GM12878 (cell line): ENCODE data around the gene PLEKHN1. TPM values are rescaled to one million over a fixed set of nuclear protein-coding genes. Genes with fewer than 3 reads are reported as not detected.

Source experiments
- ATAC-seq: fragments of 200-7000 bp; cut with Tn5 transposase; 3 replicates; pipeline ENCODE4 v1.9.1; 2020; ENCODE audit warnings: mild to moderate bottlenecking, moderate library complexity
- BruUV-seq: library from RNA; stranded (reverse); fragments of 400-500 nt; replicated peaks from 2 replicates; lab custom pipeline; 2021; lab: Mats Ljungman, UMichigan
- CTCF ChIA-PET: fragments of 300-600 bp; sonication (Branson Sonifier 250); formaldehyde crosslinking; extraction: SDS; loops from one replicate; lab custom pipeline; 2021; ENCODE audit warnings: inconsistent platforms; lab: Yijun Ruan, JAX
- POLR2A ChIA-PET: fragments of 350-600 bp; formaldehyde crosslinking; extraction: SDS; loops from one replicate; lab custom pipeline; 2021; ENCODE audit warnings: inconsistent platforms; lab: Charles Lee
- RAD21 ChIA-PET: fragments of 300-600 bp; sonication (Branson Sonifier 250); formaldehyde crosslinking; loops from one replicate; lab custom pipeline; 2023; ENCODE audit warnings: antibody characterized with exemption; ENCODE audit not compliant: unreplicated experiment; lab: Charles Lee
- SMC1A ChIA-PET: fragments of 300-600 bp; sonication (Branson Sonifier 250); formaldehyde crosslinking; loops from one replicate; lab custom pipeline; 2023; ENCODE audit not compliant: unreplicated experiment, uncharacterized antibody; lab: Charles Lee
- DNase-seq: peaks from one replicate; pipeline ENCODE4 v3.0.0-alpha.2; 2011; ENCODE audit warnings: low read depth, low spot score
- FAIRE-seq: peaks from 3 replicates; lab custom pipeline; 2011; peaks lifted over from hg19 to GRCh38; lab: Jason Lieb, UNC
- H2AFZ ChIP-seq: 2 replicates; pipeline ENCODE4 v1.6.0; 2011; ENCODE audit warnings: low read depth, low read length, control low read depth; ENCODE audit not compliant: control insufficient read depth
- H3K27ac ChIP-seq: 2 replicates; pipeline ENCODE4 v1.5.1; 2011; ENCODE audit warnings: control low read depth; ENCODE audit not compliant: control insufficient read depth, insufficient read depth
- H3K27me3 ChIP-seq, 2 experiments: replicated peaks in 1 of 2; 2 replicates each; pipeline versions ENCODE4 v1.6.0 to v1.6.1; 2011; ENCODE audit warnings: low read length in 1 of 2; ENCODE audit not compliant: control insufficient read depth in 2 of 2, insufficient read depth in 2 of 2
- H3K36me3 ChIP-seq, 2 experiments: 2 replicates each; pipeline ENCODE4 v1.5.1; 2011; ENCODE audit warnings: low read length in 1 of 2; ENCODE audit not compliant: control insufficient read depth in 2 of 2, insufficient read depth in 2 of 2
- H3K4me1 ChIP-seq: 2 replicates; pipeline ENCODE4 v1.6.1; 2011; ENCODE audit warnings: mild to moderate bottlenecking, low read length, moderate library complexity, mixed read lengths; ENCODE audit not compliant: control insufficient read depth, insufficient read depth
- H3K4me2 ChIP-seq: 2 replicates; pipeline ENCODE4 v1.6.0; 2011; ENCODE audit warnings: control low read depth; ENCODE audit not compliant: control insufficient read depth, insufficient read depth
- H3K4me3 ChIP-seq: fragments of 200-600 bp; sonication (generic); 2 replicates; pipeline ENCODE4 v1.5.1; 2016
- H3K79me2 ChIP-seq: 2 replicates; pipeline ENCODE4 v1.6.0; 2011; ENCODE audit warnings: low read length; ENCODE audit not compliant: control insufficient read depth, insufficient read depth
- H3K9ac ChIP-seq: 2 replicates; pipeline ENCODE4 v1.8.0; 2011; ENCODE audit warnings: low read length, control low read depth, mixed read lengths; ENCODE audit not compliant: control insufficient read depth, insufficient read depth
- H3K9me3 ChIP-seq: replicated peaks from 3 replicates; pipeline ENCODE4 v1.5.1; 2011; ENCODE audit warnings: mild to moderate bottlenecking, low read length; ENCODE audit not compliant: control insufficient read depth, insufficient read depth
- H4K20me1 ChIP-seq: 2 replicates; pipeline ENCODE4 v1.6.0; 2011; ENCODE audit not compliant: control insufficient read depth, insufficient read depth
- ESRRA ChIP-seq: IDR thresholded peaks from 2 replicates; pipeline ENCODE4 v1.6.1; 2012; ENCODE audit warnings: mild to moderate bottlenecking, low read length, improper control_type of control experiment
- EZH2 ChIP-seq: IDR thresholded peaks from 2 replicates; pipeline ENCODE4 v1.6.1; 2012; ENCODE audit warnings: low read depth, mild to moderate bottlenecking, control low read depth, inconsistent platforms, low read length, borderline replicate concordance; ENCODE audit not compliant: control insufficient read depth
- IKZF2 ChIP-seq, 2 experiments: fragments of 450-650 bp; IDR thresholded peaks; 2 replicates each; pipeline ENCODE4 v1.6.1; 2017; ENCODE audit warnings: mild to moderate bottlenecking in 2 of 2, moderate library complexity in 2 of 2
- NFIC ChIP-seq: IDR thresholded peaks from 2 replicates; pipeline ENCODE4 v1.6.1; 2012; ENCODE audit warnings: low read depth, mild to moderate bottlenecking, inconsistent platforms, low read length, moderate library complexity
- WGBS: methylation state at CpG from one replicate; pipeline ENCODE4 v1.1.6; 2016; ENCODE audit warnings: low lambda C conversion rate; ENCODE audit not compliant: insufficient replicate concordance, insufficient coverage; ENCODE audit errors: missing lambda C conversion rate; 5-methylcytosine and 5-hydroxymethylcytosine counted together
- in situ Hi-C: fragments of 300-500 bp; cut with MboI; formaldehyde crosslinking; loops from 9 replicates; pipeline ENCODE4 v1.14.3; 2018; ENCODE audit warnings: mixed read lengths
- intact Hi-C: fragments of 100-400 bp; cut with micrococcal nuclease; formaldehyde crosslinking; loops from one replicate; pipeline ENCODE4 v1.14.2; 2022; ENCODE audit not compliant: unreplicated experiment
- polyA plus RNA-seq, 11 experiments: library from polyadenylated mRNA; depleted of rRNA in 4 of 11; unstranded in 6 of 11; stranded (reverse) in 5 of 11; fragments of >200 nt; fragmentation: Nextera tagmentation in 4 of 11; fragmentation: Illumina TruSeq in 1 of 11; extraction: Ambion mirVana in 4 of 11; extraction: Trizol in 1 of 11; gene quantifications; 1 replicate in 1 of 11; 2 replicates in 10 of 11; pipeline versions ENCODE4 v1.2.1 to v1.2.3, GENCODE V29; 2011 to 2016; ENCODE audit warnings: inconsistent platforms in 2 of 11, missing spikeins in 2 of 11, low read depth in 1 of 11
- total RNA-seq, 4 experiments: library from RNA; depleted of rRNA in 3 of 4; stranded (reverse); fragments of >200 nt in 3 of 4; fragmentation: Illumina TruSeq in 1 of 4; extraction: Trizol in 1 of 4; gene quantifications; 2 replicates each; pipeline versions ENCODE4 v1.2.1 to v1.2.3, GENCODE V29; 2013 to 2021
- TF ChIP-seq, protein P1 (sequence below): fragments of 450-650 bp; IDR thresholded peaks from 2 replicates; pipeline ENCODE4 v1.6.1; 2017; ENCODE audit warnings: borderline replicate concordance
- TF ChIP-seq, protein P2 (sequence below): fragments of 450-650 bp; IDR thresholded peaks from 2 replicates; pipeline ENCODE4 v1.6.1; 2014; ENCODE audit warnings: mild to moderate bottlenecking
- TF ChIP-seq, protein P3 (sequence below): IDR thresholded peaks from 2 replicates; pipeline ENCODE4 v1.6.1; 2012; ENCODE audit warnings: low read depth, low read length, improper control_type of control experiment

PLEKHN1 gene
- total and polyA plus RNA-seq, 10 of the 15 experiments (the other 5 are each of a cell fraction or from before 2014, with no cell fraction given): 0.04 to 0.26 (median 0.18) TPM; not detected in 6

DNA sequence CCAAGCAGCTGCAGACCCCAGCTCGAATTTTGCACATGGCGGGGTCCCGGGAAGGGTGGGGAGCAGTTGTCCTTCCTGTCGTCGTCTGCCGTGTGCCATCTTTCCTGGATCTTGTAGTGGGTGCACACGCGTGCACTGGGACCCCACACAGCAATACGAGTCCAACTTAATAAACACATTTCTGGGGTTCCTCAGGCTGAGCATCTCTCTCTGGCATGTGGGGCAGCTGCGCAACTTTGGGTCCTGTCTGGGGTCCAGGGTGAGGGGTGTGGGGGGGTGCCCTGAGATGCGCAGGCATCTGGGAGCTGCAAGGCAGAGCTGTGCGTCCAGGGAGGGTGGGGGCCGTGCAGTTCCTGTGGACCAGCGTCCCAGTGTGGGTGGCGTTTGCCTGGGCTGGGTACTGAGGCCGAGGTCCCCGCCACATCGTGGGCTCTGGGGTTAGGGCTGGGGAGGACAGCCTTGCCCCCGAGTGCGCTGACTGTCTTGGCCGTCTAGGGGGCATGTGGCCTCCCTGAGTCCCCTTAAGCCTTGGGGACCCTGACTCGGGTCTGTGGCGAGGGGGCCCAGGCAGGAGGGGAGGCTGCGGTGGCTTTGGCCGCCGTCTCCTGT lies 652 bp upstream of the PLEKHN1 start:
- ChIA-PET CTCF (no interaction called here), RAD21 (interaction anchor here (0.6 kb wide), 1 partner anchor 61 kb away, joined by 3 read pairs; no protein-coding TSS in a partner anchor), SMC1A (no interaction called here), POLR2A (no interaction called here)
- peaks cover 15% of the 10 kb centered on the region for H3K4me1 ChIP-seq
- FAIRE-seq (no peak), DNase-seq (no peak), ATAC-seq (no peak)
- no peak overlapping the region for H3K4me3 ChIP-seq
- no peak overlapping the region for H2AFZ ChIP-seq
- intact Hi-C loops: no loop called here
- H3K9ac ChIP-seq: no peak overlapping the region
- BruUV-seq: no TSS peak
- H3K4me2 ChIP-seq: no peak overlapping the region; the same call in 1 of the 2 replicates
- no peak overlapping the region for H3K27ac ChIP-seq
- H3K36me3 ChIP-seq: no peaks in the 10 kb centered on the region; a peak in 1 of 4 replicates
- in situ Hi-C loops: no loop called here
- H3K9me3 ChIP-seq: no peaks in the 10 kb centered on the region
- no peaks in the 10 kb centered on the region for H4K20me1 ChIP-seq
- 66% methylated on average over 26 of the region's 26 CpGs for WGBS
- no peaks in the 10 kb centered on the region for H3K27me3 ChIP-seq
- no peaks in the 10 kb centered on the region; the same call in 1 of the 2 replicates for H3K79me2 ChIP-seq
- TF ChIP-seq, protein P1, sequence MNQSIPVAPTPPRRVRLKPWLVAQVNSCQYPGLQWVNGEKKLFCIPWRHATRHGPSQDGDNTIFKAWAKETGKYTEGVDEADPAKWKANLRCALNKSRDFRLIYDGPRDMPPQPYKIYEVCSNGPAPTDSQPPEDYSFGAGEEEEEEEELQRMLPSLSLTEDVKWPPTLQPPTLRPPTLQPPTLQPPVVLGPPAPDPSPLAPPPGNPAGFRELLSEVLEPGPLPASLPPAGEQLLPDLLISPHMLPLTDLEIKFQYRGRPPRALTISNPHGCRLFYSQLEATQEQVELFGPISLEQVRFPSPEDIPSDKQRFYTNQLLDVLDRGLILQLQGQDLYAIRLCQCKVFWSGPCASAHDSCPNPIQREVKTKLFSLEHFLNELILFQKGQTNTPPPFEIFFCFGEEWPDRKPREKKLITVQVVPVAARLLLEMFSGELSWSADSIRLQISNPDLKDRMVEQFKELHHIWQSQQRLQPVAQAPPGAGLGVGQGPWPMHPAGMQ: no peak
- TF ChIP-seq NFIC (no peak), IKZF2 (IDR thresholded peaks at IDR 0.05) (no peak), EZH2 (no peak), ESRRA (no peak)
- TF ChIP-seq, protein P2, sequence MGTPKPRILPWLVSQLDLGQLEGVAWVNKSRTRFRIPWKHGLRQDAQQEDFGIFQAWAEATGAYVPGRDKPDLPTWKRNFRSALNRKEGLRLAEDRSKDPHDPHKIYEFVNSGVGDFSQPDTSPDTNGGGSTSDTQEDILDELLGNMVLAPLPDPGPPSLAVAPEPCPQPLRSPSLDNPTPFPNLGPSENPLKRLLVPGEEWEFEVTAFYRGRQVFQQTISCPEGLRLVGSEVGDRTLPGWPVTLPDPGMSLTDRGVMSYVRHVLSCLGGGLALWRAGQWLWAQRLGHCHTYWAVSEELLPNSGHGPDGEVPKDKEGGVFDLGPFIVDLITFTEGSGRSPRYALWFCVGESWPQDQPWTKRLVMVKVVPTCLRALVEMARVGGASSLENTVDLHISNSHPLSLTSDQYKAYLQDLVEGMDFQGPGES: no peak
- TF ChIP-seq, protein P3, sequence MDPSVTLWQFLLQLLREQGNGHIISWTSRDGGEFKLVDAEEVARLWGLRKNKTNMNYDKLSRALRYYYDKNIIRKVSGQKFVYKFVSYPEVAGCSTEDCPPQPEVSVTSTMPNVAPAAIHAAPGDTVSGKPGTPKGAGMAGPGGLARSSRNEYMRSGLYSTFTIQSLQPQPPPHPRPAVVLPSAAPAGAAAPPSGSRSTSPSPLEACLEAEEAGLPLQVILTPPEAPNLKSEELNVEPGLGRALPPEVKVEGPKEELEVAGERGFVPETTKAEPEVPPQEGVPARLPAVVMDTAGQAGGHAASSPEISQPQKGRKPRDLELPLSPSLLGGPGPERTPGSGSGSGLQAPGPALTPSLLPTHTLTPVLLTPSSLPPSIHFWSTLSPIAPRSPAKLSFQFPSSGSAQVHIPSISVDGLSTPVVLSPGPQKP: no peak
